Mucosa of rectum (tissue), 2 donors: ENCODE results near the gene RAD23B.

ENCODE experiments used
- H3K27ac ChIP-seq, 2 donors: one replicate each; pipeline ENCODE4 v1.7.0; 2013; ENCODE audit warnings: inconsistent platforms in 2 of 2, low read depth in 2 of 2, low read length in 2 of 2
- H3K27me3 ChIP-seq, 2 donors: one replicate each; pipeline ENCODE4 v1.7.0; 2013; ENCODE audit warnings: low read length in 2 of 2; ENCODE audit not compliant: control insufficient read depth in 2 of 2, insufficient read depth in 2 of 2
- H3K36me3 ChIP-seq, 2 donors: one replicate each; pipeline ENCODE4 v1.7.0; 2013; ENCODE audit warnings: low read length in 2 of 2; ENCODE audit not compliant: control insufficient read depth in 2 of 2, insufficient read depth in 2 of 2
- H3K4me1 ChIP-seq, 2 donors: one replicate each; pipeline ENCODE4 v1.7.0; 2013; ENCODE audit warnings: low read length in 2 of 2, mild to moderate bottlenecking in 1 of 2; ENCODE audit not compliant: control insufficient read depth in 2 of 2, insufficient read depth in 2 of 2
- H3K4me3 ChIP-seq, 2 donors: one replicate each; pipeline ENCODE4 v1.7.0; 2013; ENCODE audit warnings: low read length in 2 of 2
- H3K9ac ChIP-seq, 2 donors: one replicate each; pipeline ENCODE4 v1.7.0; 2013; ENCODE audit warnings: low read length in 2 of 2, low read depth in 1 of 2, mild to moderate bottlenecking in 1 of 2
- H3K9me3 ChIP-seq, 2 donors: one replicate each; pipeline ENCODE4 v1.7.0; 2013; ENCODE audit warnings: low read length in 2 of 2; ENCODE audit not compliant: control insufficient read depth in 2 of 2
- donor health status: healthy.
- donor health status: Normal muscosa, but diverticular disease.

Gene RAD23B

DNA sequence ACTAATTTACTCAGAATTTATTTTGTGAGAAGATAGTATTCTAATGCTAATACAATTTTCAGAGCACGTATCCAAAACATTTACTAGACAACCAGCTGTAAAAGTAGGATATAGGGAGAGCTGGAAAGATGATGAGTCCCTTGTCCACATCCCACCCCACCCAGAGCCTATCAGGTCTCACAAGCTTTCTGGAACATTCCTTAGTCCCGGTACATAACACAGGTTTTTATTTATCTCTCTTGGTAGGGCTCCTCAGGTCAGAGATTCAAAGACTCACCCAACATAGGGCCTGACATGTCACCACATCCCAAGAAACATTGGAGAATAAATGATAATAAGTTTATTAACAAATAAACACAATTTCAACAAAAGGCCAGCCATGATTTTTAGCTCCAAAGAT is 13.8 kb upstream of the RAD23B start:
- Histone ChIP-seq H3K27ac (no peak overlapping the region), H3K9me3 (no peaks in the 10 kb centered on the region), H3K4me1 (no peaks in the 10 kb centered on the region), H3K36me3 (no peaks in the 10 kb centered on the region), H3K9ac (no peak overlapping the region), H3K4me3 (no peak overlapping the region), H3K27me3 (no peaks in the 10 kb centered on the region)

GRCh38 chr9:107269681-107270080 is 13.4 kb upstream of the RAD23B start:
- H3K27me3 ChIP-seq: no peaks in the 10 kb centered on the region
- no peaks in the 10 kb centered on the region for H3K9me3 ChIP-seq
- H3K4me3 ChIP-seq: no peak overlapping the region
- H3K27ac ChIP-seq: no peak overlapping the region
- H3K4me1 ChIP-seq: no peaks in the 10 kb centered on the region
- no peak overlapping the region for H3K9ac ChIP-seq
- H3K36me3 ChIP-seq: no peaks in the 10 kb centered on the region

GRCh38 chr9:107270082-107270481 is 13.0 kb upstream of the RAD23B start:
- Histone ChIP-seq H3K4me1 (no peaks in the 10 kb centered on the region), H3K27me3 (no peaks in the 10 kb centered on the region), H3K9ac (no peak overlapping the region), H3K4me3 (no peak overlapping the region), H3K27ac (no peak overlapping the region), H3K36me3 (no peaks in the 10 kb centered on the region), H3K9me3 (no peaks in the 10 kb centered on the region)

DNA sequence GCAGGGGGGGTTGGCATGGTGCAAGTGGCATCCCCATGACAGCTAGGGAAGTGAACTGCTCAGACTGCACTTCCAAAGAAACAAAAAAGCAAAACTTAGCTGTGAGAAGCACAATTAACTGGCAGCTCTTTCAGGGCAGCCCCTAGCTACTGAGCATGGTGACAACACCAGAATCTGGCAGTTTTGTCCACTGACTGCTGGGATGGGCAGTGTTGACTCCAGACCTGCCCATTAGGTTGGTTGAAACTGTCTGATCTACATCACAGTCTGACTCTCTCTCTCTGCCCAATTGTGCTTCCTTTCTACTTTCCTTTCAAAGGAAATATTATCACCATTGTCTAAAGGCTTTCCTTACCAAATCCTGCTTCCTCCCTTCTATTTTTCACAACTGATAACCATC is 12.5 kb upstream of the RAD23B start:
- no peak overlapping the region for H3K4me3 ChIP-seq
- no peaks in the 10 kb centered on the region for H3K4me1 ChIP-seq
- no peaks in the 10 kb centered on the region for H3K27me3 ChIP-seq
- H3K9ac ChIP-seq: no peak overlapping the region
- H3K27ac ChIP-seq: no peak overlapping the region
- H3K36me3 ChIP-seq: no peaks in the 10 kb centered on the region
- no peaks in the 10 kb centered on the region for H3K9me3 ChIP-seq

DNA sequence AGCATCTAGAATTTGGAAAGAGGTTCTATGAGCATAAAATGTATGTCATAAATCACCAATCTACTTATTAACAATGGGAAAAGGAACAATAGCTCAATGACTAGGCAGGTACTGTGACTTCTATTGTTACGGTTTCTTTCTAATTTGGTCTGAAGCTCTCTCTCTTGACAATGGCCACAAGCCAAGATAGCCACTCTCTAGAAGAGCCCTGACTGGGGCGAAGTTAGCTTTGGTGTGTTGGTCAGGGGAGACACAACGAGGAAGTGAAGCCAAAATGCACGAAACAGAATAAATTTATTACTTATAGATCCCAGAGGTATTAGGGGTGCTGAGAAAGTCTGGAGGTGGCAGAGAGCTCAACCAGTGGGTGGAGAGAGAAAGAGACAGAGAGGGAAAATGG is 9.4 kb upstream of the RAD23B start:
- Histone ChIP-seq H3K9ac (no peak overlapping the region), H3K27me3 (no peaks in the 10 kb centered on the region), H3K27ac (no peak overlapping the region), H3K4me3 (no peak overlapping the region), H3K36me3 (no peaks in the 10 kb centered on the region), H3K9me3 (no peaks in the 10 kb centered on the region), H3K4me1 (no peaks in the 10 kb centered on the region)

- Histone ChIP-seq H3K4me3 (no peak overlapping the region), H3K27ac (no peak overlapping the region), H3K4me1 (no peaks in the 10 kb centered on the region), H3K9me3 (no peaks in the 10 kb centered on the region), H3K36me3 (no peaks in the 10 kb centered on the region), H3K27me3 (no peaks in the 10 kb centered on the region), H3K9ac (no peak overlapping the region)
Observed at GRCh38 chr9:107274096-107274495, 9.0 kb upstream of the RAD23B start.

GRCh38 chr9:107274953-107275422 is 8.1 kb upstream of the RAD23B start:
- Histone ChIP-seq H3K4me3 (no peak overlapping the region), H3K27ac (no peak overlapping the region), H3K9ac (no peak overlapping the region)

GRCh38 chr9:107275530-107275929 is 7.5 kb upstream of the RAD23B start:
- Histone ChIP-seq H3K4me3 (no peak overlapping the region), H3K27ac (no peak overlapping the region), H3K4me1 (no peaks in the 10 kb centered on the region), H3K9ac (no peak overlapping the region), H3K9me3 (no peaks in the 10 kb centered on the region), H3K27me3 (no peaks in the 10 kb centered on the region), H3K36me3 (no peaks in the 10 kb centered on the region)

More at GRCh38 chr9:107274953-107275422, 8.1 kb upstream of the RAD23B start:
- Histone ChIP-seq H3K36me3 (no peaks in the 10 kb centered on the region), H3K9me3 (no peaks in the 10 kb centered on the region), H3K4me1 (no peaks in the 10 kb centered on the region), H3K27me3 (no peaks in the 10 kb centered on the region)

DNA sequence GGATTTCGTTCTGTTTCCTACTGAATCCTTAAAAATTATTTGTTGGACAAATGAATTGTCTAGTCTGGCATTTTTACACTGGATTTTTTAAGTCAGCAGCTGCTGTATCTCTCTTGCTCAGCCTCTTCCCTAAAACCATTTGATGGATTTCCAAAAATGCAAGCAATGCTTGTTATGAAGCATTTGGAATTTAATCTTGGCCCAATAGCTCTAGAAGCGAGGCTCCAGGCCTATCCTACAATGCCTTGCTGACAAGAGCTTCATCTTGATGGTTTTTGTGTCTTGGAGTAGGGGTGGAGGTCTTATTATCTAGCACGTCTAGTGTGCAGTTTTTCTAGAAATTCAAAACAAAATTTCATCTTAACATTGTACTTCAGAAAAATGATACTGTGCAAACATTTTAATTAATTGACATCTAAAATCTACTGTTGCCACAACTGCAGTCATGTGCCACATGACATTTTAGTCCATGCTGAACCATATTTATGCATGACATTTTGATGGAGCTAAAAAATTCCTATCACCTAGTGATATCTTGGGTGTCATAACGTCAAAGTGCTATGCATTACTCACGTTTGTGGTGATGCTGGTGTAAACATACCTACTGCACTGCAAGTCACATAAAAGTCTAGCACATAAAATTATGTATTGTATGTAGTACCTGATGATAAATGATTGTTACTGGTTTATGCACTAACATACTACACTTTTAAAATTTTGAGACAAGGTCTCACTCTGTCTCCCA is 5.9 kb upstream of the RAD23B start:
- Histone ChIP-seq H3K27ac (no peak overlapping the region), H3K4me3 (no peak overlapping the region), H3K36me3 (no peaks in the 10 kb centered on the region), H3K4me1 (peaks cover 0 to 2% of the 10 kb centered on the region in 2 donors), H3K27me3 (no peaks in the 10 kb centered on the region), H3K9ac (no peak overlapping the region), H3K9me3 (no peaks in the 10 kb centered on the region)

- Histone ChIP-seq H3K36me3 (no peaks in the 10 kb centered on the region), H3K9ac (no peak overlapping the region), H3K4me3 (no peak overlapping the region), H3K4me1 (peaks cover 0 to 6% of the 10 kb centered on the region in 2 donors), H3K27me3 (no peaks in the 10 kb centered on the region), H3K27ac (no peak overlapping the region), H3K9me3 (no peaks in the 10 kb centered on the region)
Observed at GRCh38 chr9:107277801-107278200, 5.3 kb upstream of the RAD23B start.
